HL-60 (cell line): ENCODE measurements around the gene TTC24.

Experiments
- CTCF ChIP-seq: IDR thresholded peaks from one replicate; pipeline ENCODE4 v1.5.1; 2011; ENCODE audit warnings: low read length, control low read depth, inconsistent platforms; ENCODE audit not compliant: insufficient read depth
- POLR2AphosphoS5 ChIP-seq: IDR thresholded peaks from 2 replicates; pipeline ENCODE4 v1.6.1; 2012; ENCODE audit warnings: low read depth
- REST ChIP-seq: IDR thresholded peaks from 2 replicates; pipeline ENCODE4 v1.6.1; 2012; ENCODE audit warnings: low read depth; ENCODE audit not compliant: insufficient replicate concordance

GRCh38 chr1:156619582-156619955 lies 40.0 kb downstream of the TTC24 start:
- TF ChIP-seq CTCF (no peak), REST (no peak), POLR2AphosphoS5 (no peak)
